GM12878 (cell line): Measurements from ENCODE around the gene FAM210A. TPM values are rescaled to one million over a fixed set of nuclear protein-coding genes. Genes with fewer than 3 reads are reported as not detected.

Source experiments
- ATAC-seq: fragments of 200-7000 bp; cut with Tn5 transposase; 3 replicates; pipeline ENCODE4 v1.9.1; 2020; ENCODE audit warnings: mild to moderate bottlenecking, moderate library complexity
- BruUV-seq: library from RNA; stranded (reverse); fragments of 400-500 nt; replicated peaks from 2 replicates; lab custom pipeline; 2021; lab: Mats Ljungman, UMichigan
- CTCF ChIA-PET: fragments of 300-600 bp; sonication (Branson Sonifier 250); formaldehyde crosslinking; extraction: SDS; loops from one replicate; lab custom pipeline; 2021; ENCODE audit warnings: inconsistent platforms; lab: Yijun Ruan, JAX
- POLR2A ChIA-PET: fragments of 350-600 bp; formaldehyde crosslinking; extraction: SDS; loops from one replicate; lab custom pipeline; 2021; ENCODE audit warnings: inconsistent platforms; lab: Charles Lee
- RAD21 ChIA-PET: fragments of 300-600 bp; sonication (Branson Sonifier 250); formaldehyde crosslinking; loops from one replicate; lab custom pipeline; 2023; ENCODE audit warnings: antibody characterized with exemption; ENCODE audit not compliant: unreplicated experiment; lab: Charles Lee
- SMC1A ChIA-PET: fragments of 300-600 bp; sonication (Branson Sonifier 250); formaldehyde crosslinking; loops from one replicate; lab custom pipeline; 2023; ENCODE audit not compliant: unreplicated experiment, uncharacterized antibody; lab: Charles Lee
- DNase-seq: peaks from one replicate; pipeline ENCODE4 v3.0.0-alpha.2; 2011; ENCODE audit warnings: low read depth, low spot score
- FAIRE-seq: peaks from 3 replicates; lab custom pipeline; 2011; peaks lifted over from hg19 to GRCh38; lab: Jason Lieb, UNC
- H2AFZ ChIP-seq: 2 replicates; pipeline ENCODE4 v1.6.0; 2011; ENCODE audit warnings: low read depth, low read length, control low read depth; ENCODE audit not compliant: control insufficient read depth
- H3K27ac ChIP-seq: 2 replicates; pipeline ENCODE4 v1.5.1; 2011; ENCODE audit warnings: control low read depth; ENCODE audit not compliant: control insufficient read depth, insufficient read depth
- H3K27me3 ChIP-seq, 2 experiments: replicated peaks in 1 of 2; 2 replicates each; pipeline versions ENCODE4 v1.6.0 to v1.6.1; 2011; ENCODE audit warnings: low read length in 1 of 2; ENCODE audit not compliant: control insufficient read depth in 2 of 2, insufficient read depth in 2 of 2
- H3K36me3 ChIP-seq, 2 experiments: 2 replicates each; pipeline ENCODE4 v1.5.1; 2011; ENCODE audit warnings: low read length in 1 of 2; ENCODE audit not compliant: control insufficient read depth in 2 of 2, insufficient read depth in 2 of 2
- H3K4me1 ChIP-seq: 2 replicates; pipeline ENCODE4 v1.6.1; 2011; ENCODE audit warnings: mild to moderate bottlenecking, low read length, moderate library complexity, mixed read lengths; ENCODE audit not compliant: control insufficient read depth, insufficient read depth
- H3K4me2 ChIP-seq: 2 replicates; pipeline ENCODE4 v1.6.0; 2011; ENCODE audit warnings: control low read depth; ENCODE audit not compliant: control insufficient read depth, insufficient read depth
- H3K4me3 ChIP-seq: fragments of 200-600 bp; sonication (generic); 2 replicates; pipeline ENCODE4 v1.5.1; 2016
- H3K79me2 ChIP-seq: 2 replicates; pipeline ENCODE4 v1.6.0; 2011; ENCODE audit warnings: low read length; ENCODE audit not compliant: control insufficient read depth, insufficient read depth
- H3K9ac ChIP-seq: 2 replicates; pipeline ENCODE4 v1.8.0; 2011; ENCODE audit warnings: low read length, control low read depth, mixed read lengths; ENCODE audit not compliant: control insufficient read depth, insufficient read depth
- H3K9me3 ChIP-seq: replicated peaks from 3 replicates; pipeline ENCODE4 v1.5.1; 2011; ENCODE audit warnings: mild to moderate bottlenecking, low read length; ENCODE audit not compliant: control insufficient read depth, insufficient read depth
- H4K20me1 ChIP-seq: 2 replicates; pipeline ENCODE4 v1.6.0; 2011; ENCODE audit not compliant: control insufficient read depth, insufficient read depth
- FOXK2 ChIP-seq: fragments of 450-650 bp; IDR thresholded peaks from 2 replicates; pipeline ENCODE4 v1.6.1; 2017; ENCODE audit warnings: mild to moderate bottlenecking, moderate library complexity
- HDAC6 ChIP-seq: fragments of 200-600 bp; sonication (generic); IDR thresholded peaks from one replicate; pipeline ENCODE4 v1.8.0; 2017; ENCODE audit warnings: antibody characterized with exemption; ENCODE audit not compliant: unreplicated experiment
- JUNB ChIP-seq: IDR thresholded peaks from 2 replicates; pipeline ENCODE4 v1.6.1; 2016; ENCODE audit warnings: antibody characterized with exemption, mild to moderate bottlenecking
- MTA3 ChIP-seq: IDR thresholded peaks from 2 replicates; pipeline ENCODE4 v1.6.1; 2012; ENCODE audit warnings: low read length, inconsistent platforms, borderline replicate concordance
- NR2C1 ChIP-seq: fragments of 450-650 bp; IDR thresholded peaks from 2 replicates; pipeline ENCODE4 v1.6.1; 2017; ENCODE audit warnings: antibody characterized with exemption, mild to moderate bottlenecking, moderate library complexity
- PML ChIP-seq: IDR thresholded peaks from 2 replicates; pipeline ENCODE4 v1.6.1; 2012; ENCODE audit warnings: low read length, inconsistent platforms
- POLR2A ChIP-seq: IDR thresholded peaks from 2 replicates; pipeline ENCODE4 v1.6.1; 2011; ENCODE audit warnings: low read depth, mild to moderate bottlenecking, low read length
- RAD21 ChIP-seq: IDR thresholded peaks from 2 replicates; pipeline ENCODE4 v1.6.1; 2011; ENCODE audit warnings: mild to moderate bottlenecking, low read depth, low read length, moderate library complexity; ENCODE audit not compliant: insufficient read depth
- RELA ChIP-seq: fragments of 450-650 bp; IDR thresholded peaks from 2 replicates; pipeline ENCODE4 v1.8.0; 2014; ENCODE audit warnings: borderline replicate concordance; ENCODE audit not compliant: partially characterized antibody
- SREBF2 ChIP-seq: IDR thresholded peaks from 2 replicates; pipeline ENCODE4 v1.6.1; 2012; ENCODE audit warnings: mild to moderate bottlenecking, low read length
- SUZ12 ChIP-seq: fragments of 200-600 bp; sonication (generic); IDR thresholded peaks from one replicate; pipeline ENCODE4 v1.6.1; 2018; ENCODE audit warnings: antibody characterized with exemption, mild to moderate bottlenecking; ENCODE audit not compliant: unreplicated experiment
- WGBS: methylation state at CpG from one replicate; pipeline ENCODE4 v1.1.6; 2016; ENCODE audit warnings: low lambda C conversion rate; ENCODE audit not compliant: insufficient replicate concordance, insufficient coverage; ENCODE audit errors: missing lambda C conversion rate; 5-methylcytosine and 5-hydroxymethylcytosine counted together
- in situ Hi-C: fragments of 300-500 bp; cut with MboI; formaldehyde crosslinking; loops from 9 replicates; pipeline ENCODE4 v1.14.3; 2018; ENCODE audit warnings: mixed read lengths
- intact Hi-C: fragments of 100-400 bp; cut with micrococcal nuclease; formaldehyde crosslinking; loops from one replicate; pipeline ENCODE4 v1.14.2; 2022; ENCODE audit not compliant: unreplicated experiment
- polyA plus RNA-seq, 11 experiments: library from polyadenylated mRNA; depleted of rRNA in 4 of 11; unstranded in 6 of 11; stranded (reverse) in 5 of 11; fragments of >200 nt; fragmentation: Nextera tagmentation in 4 of 11; fragmentation: Illumina TruSeq in 1 of 11; extraction: Ambion mirVana in 4 of 11; extraction: Trizol in 1 of 11; gene quantifications; 1 replicate in 1 of 11; 2 replicates in 10 of 11; pipeline versions ENCODE4 v1.2.1 to v1.2.3, GENCODE V29; 2011 to 2016; ENCODE audit warnings: inconsistent platforms in 2 of 11, missing spikeins in 2 of 11, low read depth in 1 of 11
- total RNA-seq, 4 experiments: library from RNA; depleted of rRNA in 3 of 4; stranded (reverse); fragments of >200 nt in 3 of 4; fragmentation: Illumina TruSeq in 1 of 4; extraction: Trizol in 1 of 4; gene quantifications; 2 replicates each; pipeline versions ENCODE4 v1.2.1 to v1.2.3, GENCODE V29; 2013 to 2021
- TF ChIP-seq, protein P1 (sequence below): IDR thresholded peaks from 2 replicates; pipeline ENCODE4 v1.6.1; 2012; ENCODE audit warnings: low read depth, low read length, improper control_type of control experiment
- TF ChIP-seq, protein P2 (sequence below): fragments of 450-650 bp; IDR thresholded peaks from 2 replicates; pipeline ENCODE4 v1.6.1; 2017; ENCODE audit warnings: mild to moderate bottlenecking, moderate library complexity

Gene FAM210A
- total and polyA plus RNA-seq, 10 of the 15 experiments (the other 5 are each of a cell fraction or from before 2014, with no cell fraction given), result 10.3 to 56.3 (median 17.7) TPM

DNA sequence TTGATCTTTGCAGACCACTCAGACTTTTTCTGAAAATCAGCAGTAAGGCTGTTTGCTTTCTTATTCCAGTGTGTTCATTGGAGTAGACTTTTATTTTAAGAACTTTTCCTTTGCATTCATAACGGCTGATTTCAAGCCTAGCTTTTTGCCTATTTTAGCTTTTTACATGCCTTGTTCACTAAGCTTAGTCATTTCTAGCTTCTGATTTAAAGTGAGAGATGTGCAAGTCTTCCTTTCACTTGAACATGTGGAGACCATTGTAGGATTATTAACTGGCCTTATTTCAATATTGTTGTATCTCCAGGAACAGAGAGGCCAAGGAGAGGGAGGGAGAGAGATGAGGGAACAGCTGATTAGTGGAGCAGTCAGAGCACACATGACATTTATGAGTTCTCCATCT lies 32.3 kb upstream of the FAM210A start:
- WGBS, result 0% methylated on average over 1 of the region's 1 CpG
- intact Hi-C loops, result no loop called here
- ChIA-PET CTCF (interaction anchor here (1.4 kb wide), 1 partner anchor 55 kb away, joined by 7 read pairs; no protein-coding TSS in a partner anchor), POLR2A (no interaction called here), SMC1A (no interaction called here), RAD21 (no interaction called here)
- Histone ChIP-seq H3K36me3 (peaks cover 0 to 20% of the 10 kb centered on the region in 2 experiments; a peak in 2 of 4 replicates), H3K9ac (no peak overlapping the region), H3K9me3 (no peaks in the 10 kb centered on the region), H3K4me3 (no peak overlapping the region), H2AFZ (no peak overlapping the region), H3K27me3 (no peaks in the 10 kb centered on the region), H3K79me2 (no peaks in the 10 kb centered on the region), H4K20me1 (no peaks in the 10 kb centered on the region), H3K4me1 (no peaks in the 10 kb centered on the region), H3K4me2 (no peak overlapping the region), H3K27ac (no peak overlapping the region)
- TF ChIP-seq, protein P1, sequence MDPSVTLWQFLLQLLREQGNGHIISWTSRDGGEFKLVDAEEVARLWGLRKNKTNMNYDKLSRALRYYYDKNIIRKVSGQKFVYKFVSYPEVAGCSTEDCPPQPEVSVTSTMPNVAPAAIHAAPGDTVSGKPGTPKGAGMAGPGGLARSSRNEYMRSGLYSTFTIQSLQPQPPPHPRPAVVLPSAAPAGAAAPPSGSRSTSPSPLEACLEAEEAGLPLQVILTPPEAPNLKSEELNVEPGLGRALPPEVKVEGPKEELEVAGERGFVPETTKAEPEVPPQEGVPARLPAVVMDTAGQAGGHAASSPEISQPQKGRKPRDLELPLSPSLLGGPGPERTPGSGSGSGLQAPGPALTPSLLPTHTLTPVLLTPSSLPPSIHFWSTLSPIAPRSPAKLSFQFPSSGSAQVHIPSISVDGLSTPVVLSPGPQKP, result no peak
- TF ChIP-seq JUNB, result peak; percentile 57
- in situ Hi-C loops, result no loop called here
- FAIRE-seq (no peak), DNase-seq (no peak), ATAC-seq (no peak)
- BruUV-seq, result no TSS peak

DNA sequence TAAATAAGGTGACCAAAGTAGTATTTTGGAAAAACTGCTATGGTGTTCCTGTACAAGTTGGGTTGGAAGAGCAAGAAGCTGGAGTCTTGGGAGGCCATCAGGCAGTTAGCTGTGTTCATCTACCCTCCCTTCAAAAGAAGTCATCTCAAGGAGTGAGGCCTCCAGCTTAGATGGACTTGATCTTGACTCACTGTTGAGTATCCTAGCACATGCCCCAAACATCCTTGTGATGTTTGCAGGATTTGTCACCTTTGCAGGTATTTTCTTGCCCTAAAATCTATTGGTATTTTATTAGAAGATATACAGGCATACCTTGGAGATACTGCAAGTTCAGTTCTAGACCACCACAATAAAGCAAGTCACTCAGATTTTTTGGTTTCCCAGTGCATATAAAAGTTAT lies 30.3 kb upstream of the FAM210A start:
- Histone ChIP-seq H3K36me3 (peaks cover 0 to 25% of the 10 kb centered on the region in 2 experiments; a peak in 2 of 4 replicates), H3K4me2 (no peak overlapping the region), H3K27me3 (no peaks in the 10 kb centered on the region), H2AFZ (no peak overlapping the region), H3K4me1 (no peaks in the 10 kb centered on the region), H3K79me2 (no peaks in the 10 kb centered on the region), H3K27ac (no peak overlapping the region), H4K20me1 (no peaks in the 10 kb centered on the region), H3K4me3 (no peak overlapping the region), H3K9ac (no peak overlapping the region), H3K9me3 (no peaks in the 10 kb centered on the region)
- BruUV-seq, result no TSS peak
- in situ Hi-C loops (no loop called here), intact Hi-C loops (no loop called here)
- ATAC-seq (no peak), DNase-seq (no peak), FAIRE-seq (no peak)
- ChIA-PET SMC1A (no interaction called here), RAD21 (no interaction called here), CTCF (no interaction called here), POLR2A (no interaction called here)
- TF ChIP-seq MTA3 (no peak), HDAC6 (no peak), PML (no peak), NR2C1 (no peak), FOXK2 (no peak), SUZ12 (no peak), POLR2A (no peak), RAD21 (no peak), RELA (no peak), SREBF2 (no peak)
- TF ChIP-seq, protein P2, sequence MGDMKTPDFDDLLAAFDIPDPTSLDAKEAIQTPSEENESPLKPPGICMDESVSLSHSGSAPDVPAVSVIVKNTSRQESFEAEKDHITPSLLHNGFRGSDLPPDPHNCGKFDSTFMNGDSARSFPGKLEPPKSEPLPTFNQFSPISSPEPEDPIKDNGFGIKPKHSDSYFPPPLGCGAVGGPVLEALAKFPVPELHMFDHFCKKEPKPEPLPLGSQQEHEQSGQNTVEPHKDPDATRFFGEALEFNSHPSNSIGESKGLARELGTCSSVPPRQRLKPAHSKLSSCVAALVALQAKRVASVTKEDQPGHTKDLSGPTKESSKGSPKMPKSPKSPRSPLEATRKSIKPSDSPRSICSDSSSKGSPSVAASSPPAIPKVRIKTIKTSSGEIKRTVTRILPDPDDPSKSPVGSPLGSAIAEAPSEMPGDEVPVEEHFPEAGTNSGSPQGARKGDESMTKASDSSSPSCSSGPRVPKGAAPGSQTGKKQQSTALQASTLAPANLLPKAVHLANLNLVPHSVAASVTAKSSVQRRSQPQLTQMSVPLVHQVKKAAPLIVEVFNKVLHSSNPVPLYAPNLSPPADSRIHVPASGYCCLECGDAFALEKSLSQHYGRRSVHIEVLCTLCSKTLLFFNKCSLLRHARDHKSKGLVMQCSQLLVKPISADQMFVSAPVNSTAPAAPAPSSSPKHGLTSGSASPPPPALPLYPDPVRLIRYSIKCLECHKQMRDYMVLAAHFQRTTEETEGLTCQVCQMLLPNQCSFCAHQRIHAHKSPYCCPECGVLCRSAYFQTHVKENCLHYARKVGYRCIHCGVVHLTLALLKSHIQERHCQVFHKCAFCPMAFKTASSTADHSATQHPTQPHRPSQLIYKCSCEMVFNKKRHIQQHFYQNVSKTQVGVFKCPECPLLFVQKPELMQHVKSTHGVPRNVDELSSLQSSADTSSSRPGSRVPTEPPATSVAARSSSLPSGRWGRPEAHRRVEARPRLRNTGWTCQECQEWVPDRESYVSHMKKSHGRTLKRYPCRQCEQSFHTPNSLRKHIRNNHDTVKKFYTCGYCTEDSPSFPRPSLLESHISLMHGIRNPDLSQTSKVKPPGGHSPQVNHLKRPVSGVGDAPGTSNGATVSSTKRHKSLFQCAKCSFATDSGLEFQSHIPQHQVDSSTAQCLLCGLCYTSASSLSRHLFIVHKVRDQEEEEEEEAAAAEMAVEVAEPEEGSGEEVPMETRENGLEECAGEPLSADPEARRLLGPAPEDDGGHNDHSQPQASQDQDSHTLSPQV, result no peak
